GM23248 (cell line): ENCODE results near the gene SMIM44. TPM values are rescaled to one million over a fixed set of nuclear protein-coding genes. Genes with fewer than 3 reads are reported as not detected.

Experiments used
- DNase-seq: peaks from one replicate; pipeline ENCODE4 v3.0.0-alpha.2; 2015
- H2AFZ ChIP-seq: fragments of 200-600 bp; sonication (generic); 2 replicates; pipeline ENCODE4 v1.6.1; 2016; ENCODE audit warnings: antibody characterized with exemption
- H3F3A ChIP-seq: fragments of 200-600 bp; sonication (generic); 2 replicates; pipeline ENCODE4 v1.6.1; 2016; ENCODE audit warnings: mild to moderate bottlenecking, antibody characterized with exemption, mixed run types; ENCODE audit not compliant: insufficient read depth
- H3K27ac ChIP-seq: fragments of 200-600 bp; sonication (generic); 2 replicates; pipeline ENCODE4 v1.5.1; 2016; ENCODE audit warnings: mild to moderate bottlenecking
- H3K27me3 ChIP-seq: fragments of 200-600 bp; sonication (generic); replicated peaks from 2 replicates; pipeline ENCODE4 v1.6.1; 2016; ENCODE audit warnings: mild to moderate bottlenecking; ENCODE audit not compliant: insufficient read depth
- H3K36me3 ChIP-seq: fragments of 200-600 bp; sonication (generic); 2 replicates; pipeline ENCODE4 v1.6.1; 2016; ENCODE audit warnings: low read depth, mild to moderate bottlenecking
- H3K4me1 ChIP-seq: fragments of 200-600 bp; sonication (generic); 2 replicates; pipeline ENCODE4 v1.6.1; 2016; ENCODE audit warnings: mild to moderate bottlenecking; ENCODE audit not compliant: insufficient read depth
- H3K4me2 ChIP-seq: fragments of 200-600 bp; sonication (generic); one replicate; pipeline ENCODE4 v1.6.1; 2016; ENCODE audit warnings: mild to moderate bottlenecking; ENCODE audit not compliant: unreplicated experiment
- H3K4me3 ChIP-seq: fragments of 200-600 bp; sonication (generic); 2 replicates; pipeline ENCODE4 v1.5.1; 2016; ENCODE audit warnings: mild to moderate bottlenecking
- H3K79me2 ChIP-seq: fragments of 200-600 bp; sonication (generic); 2 replicates; pipeline ENCODE4 v1.6.1; 2016; ENCODE audit warnings: mild to moderate bottlenecking; ENCODE audit not compliant: insufficient read depth
- H3K9ac ChIP-seq: fragments of 200-600 bp; sonication (generic); 2 replicates; pipeline ENCODE4 v1.6.1; 2016; ENCODE audit warnings: mild to moderate bottlenecking
- H3K9me2 ChIP-seq: fragments of 200-600 bp; sonication (generic); 2 replicates; pipeline ENCODE4 v1.6.1; 2016; ENCODE audit warnings: mixed run types, mild to moderate bottlenecking, moderate library complexity; ENCODE audit not compliant: insufficient read depth
- H3K9me3 ChIP-seq: fragments of 200-600 bp; sonication (generic); one replicate; pipeline ENCODE4 v1.6.1; 2017; ENCODE audit warnings: low read depth
- H4K20me1 ChIP-seq: fragments of 200-600 bp; sonication (generic); 2 replicates; pipeline ENCODE4 v1.6.0; 2016; ENCODE audit not compliant: insufficient read depth
- EZH2 ChIP-seq: fragments of 200-600 bp; sonication (generic); IDR thresholded peaks from 2 replicates; pipeline ENCODE4 v1.6.1; 2018; ENCODE audit warnings: antibody characterized with exemption, mild to moderate bottlenecking; ENCODE audit not compliant: insufficient read depth, poor library complexity, severe bottlenecking
- EZH2phosphoT487 ChIP-seq: fragments of 200-600 bp; sonication (generic); IDR thresholded peaks from 2 replicates; pipeline ENCODE4 v1.6.1; 2018; ENCODE audit warnings: antibody characterized with exemption, moderate library complexity, mild to moderate bottlenecking, low read depth; ENCODE audit not compliant: insufficient read depth
- WGBS, 2 experiments: methylation state at CpG; one replicate each; pipeline ENCODE4 v1.1.6; 2015 to 2017; ENCODE audit warnings: low lambda C conversion rate in 2 of 2, low coverage in 1 of 2; ENCODE audit errors: missing lambda C conversion rate in 2 of 2; 5-methylcytosine and 5-hydroxymethylcytosine counted together
- in situ Hi-C: fragments of 300-500 bp; cut with MboI; formaldehyde crosslinking; loops from 2 replicates; pipeline ENCODE4 v1.15.0; 2020
- polyA plus RNA-seq: library from polyadenylated mRNA; unstranded; fragments of >200 nt; fragmentation: Nextera tagmentation; extraction: Ambion mirVana; gene quantifications from 2 replicates; pipeline ENCODE4 v1.2.1, GENCODE V29; 2016
- total RNA-seq: library from RNA; depleted of rRNA; stranded (reverse); fragments of >200 nt; shearing (Covaris generic); gene quantifications from 2 replicates; pipeline ENCODE4 v1.2.3, GENCODE V29; 2014

SMIM44 gene
- total and polyA plus RNA-seq, 2 experiments from 2014 or later: not detected

- TF ChIP-seq EZH2 (no peak), EZH2phosphoT487 (no peak)
- Histone ChIP-seq H3K27ac (no peak overlapping the region), H3K9me2 (no peaks in the 10 kb centered on the region), H4K20me1 (no peaks in the 10 kb centered on the region), H3K4me2 (no peak overlapping the region), H3K79me2 (peaks cover 36% of the 10 kb centered on the region), H3F3A (no peaks in the 10 kb centered on the region), H3K4me1 (no peaks in the 10 kb centered on the region), H3K4me3 (no peak overlapping the region), H3K36me3 (0 out of 2 replicates have a peak, but pooled peaks cover 5% of the 10 kb centered on the region), H2AFZ (no peak overlapping the region), H3K9me3 (no peaks in the 10 kb centered on the region), H3K27me3 (no peaks in the 10 kb centered on the region), H3K9ac (no peak overlapping the region)
- 95 to 96% methylated on average over 32 of the region's 32 CpGs for WGBS, 2 experiments
- in situ Hi-C loops: no loop called here
- no peak for DNase-seq
These were observed 13.4 kb upstream of the SMIM44 start for GRCh38 chr19:3496392-3497273.

GRCh38 chr19:3494559-3494958 is 11.3 kb upstream of the SMIM44 start:
- no peak overlapping the region for H3K4me2 ChIP-seq
- no peak overlapping the region for H2AFZ ChIP-seq
- no peaks in the 10 kb centered on the region for H3K27me3 ChIP-seq
- H3K36me3 ChIP-seq: 0 out of 2 replicates have a peak, but pooled peaks cover 5% of the 10 kb centered on the region
- in situ Hi-C loops: no loop called here
- H3K9ac ChIP-seq: no peak overlapping the region
- no peak overlapping the region for H3K4me3 ChIP-seq
- H3K79me2 ChIP-seq: peaks cover 28% of the 10 kb centered on the region
- no peaks in the 10 kb centered on the region for H3K9me2 ChIP-seq
- TF ChIP-seq EZH2 (no peak), EZH2phosphoT487 (no peak)
- H3K4me1 ChIP-seq: no peaks in the 10 kb centered on the region
- DNase-seq: no peak
- no peaks in the 10 kb centered on the region for H4K20me1 ChIP-seq
- WGBS, 2 experiments: 94% methylated on average over 18 of the region's 18 CpGs
- H3F3A ChIP-seq: no peaks in the 10 kb centered on the region
- H3K27ac ChIP-seq: no peak overlapping the region
- H3K9me3 ChIP-seq: no peaks in the 10 kb centered on the region

GRCh38 chr19:3494051-3494450 is 10.8 kb upstream of the SMIM44 start:
- H3K9ac ChIP-seq: no peak overlapping the region
- TF ChIP-seq EZH2 (no peak), EZH2phosphoT487 (no peak)
- no peaks in the 10 kb centered on the region for H4K20me1 ChIP-seq
- H3K4me3 ChIP-seq: no peak overlapping the region
- no peaks in the 10 kb centered on the region for H3K9me2 ChIP-seq
- no peaks in the 10 kb centered on the region for H3F3A ChIP-seq
- no peaks in the 10 kb centered on the region for H3K9me3 ChIP-seq
- H3K4me1 ChIP-seq: no peaks in the 10 kb centered on the region
- 0 out of 2 replicates have a peak, but pooled peaks cover 5% of the 10 kb centered on the region for H3K36me3 ChIP-seq
- 85 to 92% methylated on average over 10 to 15 of the region's 15 CpGs for WGBS, 2 experiments
- H3K27ac ChIP-seq: no peak overlapping the region
- no peak overlapping the region for H2AFZ ChIP-seq
- no peaks in the 10 kb centered on the region for H3K27me3 ChIP-seq
- H3K4me2 ChIP-seq: no peak overlapping the region
- in situ Hi-C loops: no loop called here
- peaks cover 23% of the 10 kb centered on the region for H3K79me2 ChIP-seq
- DNase-seq: no peak

GRCh38 chr19:3493651-3494050 is 10.4 kb upstream of the SMIM44 start:
- H3K4me1 ChIP-seq: no peaks in the 10 kb centered on the region

More at GRCh38 chr19:3493651-3494050, 10.4 kb upstream of the SMIM44 start:
- no peak for DNase-seq
- TF ChIP-seq EZH2phosphoT487: no peak
- TF ChIP-seq EZH2: no peak
- H4K20me1 ChIP-seq: no peaks in the 10 kb centered on the region
- H3K27me3 ChIP-seq: no peaks in the 10 kb centered on the region
- 96% methylated on average over 14 of the region's 14 CpGs for WGBS, 2 experiments
- H3K79me2 ChIP-seq: peaks cover 19% of the 10 kb centered on the region
- no peaks in the 10 kb centered on the region for H3F3A ChIP-seq
- H3K4me2 ChIP-seq: no peak overlapping the region
- in situ Hi-C loops: no loop called here
- H3K36me3 ChIP-seq: 0 out of 2 replicates have a peak, but pooled peaks cover 5% of the 10 kb centered on the region
- H3K9me2 ChIP-seq: no peaks in the 10 kb centered on the region
- H3K9ac ChIP-seq: no peak overlapping the region
- H2AFZ ChIP-seq: no peak overlapping the region
- H3K9me3 ChIP-seq: no peaks in the 10 kb centered on the region
- H3K4me3 ChIP-seq: no peak overlapping the region
- no peak overlapping the region for H3K27ac ChIP-seq
